Measurements from ENCODE around the gene USP9X. TPM values are rescaled to one million over a fixed set of nuclear protein-coding genes. Genes with fewer than 3 reads are reported as not detected.

Gene USP9X
- total RNA-seq, 2 experiments from 2014 or later: 38.0 to 58.5 TPM

DNA sequence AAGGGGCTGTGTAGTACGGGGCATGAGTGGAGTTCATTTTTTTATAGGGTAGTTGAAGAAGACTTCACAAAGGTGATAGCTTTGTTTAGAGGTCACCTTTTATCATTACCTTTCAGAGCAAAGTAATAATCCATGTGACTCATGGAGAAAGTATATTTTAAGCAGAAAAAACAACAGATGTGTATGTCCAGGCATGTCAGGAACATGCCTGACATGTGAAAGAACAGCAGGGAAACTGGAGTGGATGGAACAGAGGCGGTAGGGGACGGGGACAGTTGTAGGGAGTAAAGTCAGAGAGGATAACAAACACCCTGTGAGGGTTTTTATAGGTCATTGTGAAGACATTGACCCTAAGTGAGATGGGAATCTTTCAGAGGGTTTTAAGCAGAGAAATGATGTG, 107.6 kb downstream of the USP9X start:
- intact Hi-C loops (cut with micrococcal nuclease; ENCODE audit: unreplicated experiment): no loop called here
- TF ChIP-seq, protein P1, sequence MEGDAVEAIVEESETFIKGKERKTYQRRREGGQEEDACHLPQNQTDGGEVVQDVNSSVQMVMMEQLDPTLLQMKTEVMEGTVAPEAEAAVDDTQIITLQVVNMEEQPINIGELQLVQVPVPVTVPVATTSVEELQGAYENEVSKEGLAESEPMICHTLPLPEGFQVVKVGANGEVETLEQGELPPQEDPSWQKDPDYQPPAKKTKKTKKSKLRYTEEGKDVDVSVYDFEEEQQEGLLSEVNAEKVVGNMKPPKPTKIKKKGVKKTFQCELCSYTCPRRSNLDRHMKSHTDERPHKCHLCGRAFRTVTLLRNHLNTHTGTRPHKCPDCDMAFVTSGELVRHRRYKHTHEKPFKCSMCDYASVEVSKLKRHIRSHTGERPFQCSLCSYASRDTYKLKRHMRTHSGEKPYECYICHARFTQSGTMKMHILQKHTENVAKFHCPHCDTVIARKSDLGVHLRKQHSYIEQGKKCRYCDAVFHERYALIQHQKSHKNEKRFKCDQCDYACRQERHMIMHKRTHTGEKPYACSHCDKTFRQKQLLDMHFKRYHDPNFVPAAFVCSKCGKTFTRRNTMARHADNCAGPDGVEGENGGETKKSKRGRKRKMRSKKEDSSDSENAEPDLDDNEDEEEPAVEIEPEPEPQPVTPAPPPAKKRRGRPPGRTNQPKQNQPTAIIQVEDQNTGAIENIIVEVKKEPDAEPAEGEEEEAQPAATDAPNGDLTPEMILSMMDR (conservative IDR thresholded peaks at IDR 0.05; ENCODE audit: low read length): no peak
- TF ChIP-seq EZH2phosphoT487 (IDR thresholded peaks at IDR 0.05; ENCODE audit: borderline replicate concordance, low read depth, low read length): no peak
- CTCF ChIA-PET (ENCODE audit: unreplicated experiment): no interaction called here

DNA sequence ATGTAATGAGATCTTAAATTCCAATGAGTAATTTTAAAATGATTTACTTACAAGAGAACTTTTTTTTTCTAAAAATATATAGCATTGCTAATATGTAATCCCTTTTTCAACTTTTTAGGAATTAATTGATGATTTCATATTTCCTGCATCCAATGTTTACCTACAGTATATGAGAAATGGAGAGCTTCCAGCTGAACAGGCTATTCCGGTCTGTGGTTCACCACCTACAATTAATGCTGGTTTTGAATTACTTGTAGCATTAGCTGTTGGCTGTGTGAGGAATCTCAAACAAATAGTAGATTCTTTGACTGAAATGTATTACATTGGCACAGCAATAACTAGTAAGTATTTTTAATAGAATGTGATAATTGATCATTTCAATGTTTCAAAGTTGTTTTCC, 113.2 kb downstream of the USP9X start:
- Histone ChIP-seq H3K9me3 (ENCODE audit: low read length) (no peaks in the 10 kb centered on the region), H3K4me3 (ENCODE audit: low read depth, low read length, poor library complexity, severe bottlenecking) (no peak overlapping the region), H3K4me2 (ENCODE audit: low read length) (no peak overlapping the region), H2AFZ (ENCODE audit: low read length) (no peak overlapping the region), H4K20me1 (ENCODE audit: insufficient read depth, low read length) (no peaks in the 10 kb centered on the region), H3K9me2 (ENCODE audit: insufficient read depth, low read length) (no peaks in the 10 kb centered on the region), H3K36me3 (ENCODE audit: insufficient read depth, low read length) (peaks cover 77% of the 10 kb centered on the region), H3K79me2 (ENCODE audit: insufficient read depth, low read depth, low read length) (no peaks in the 10 kb centered on the region), H3K4me1 (ENCODE audit: insufficient read depth, low read length, poor library complexity, severe bottlenecking) (no peaks in the 10 kb centered on the region), H3K27ac (ENCODE audit: low read depth, low read length, poor library complexity, severe bottlenecking) (no peak overlapping the region)
- CTCF ChIA-PET (ENCODE audit: unreplicated experiment): no interaction called here
- no peak for TF ChIP-seq EZH2phosphoT487 (IDR thresholded peaks at IDR 0.05; ENCODE audit: borderline replicate concordance, low read depth, low read length)
- TF ChIP-seq, protein P1 (conservative IDR thresholded peaks at IDR 0.05; ENCODE audit: low read length): no peak
- DNase-seq (ENCODE audit: low spot score): no peak
- no TSS peak for BruUV-seq (replicated peaks)
- POLR2A ChIA-PET: interaction anchor here (0.7 kb wide), 1 partner anchor 13 kb away, joined by 4 read pairs; no protein-coding TSS in a partner anchor
- intact Hi-C loops (cut with micrococcal nuclease; ENCODE audit: unreplicated experiment): no loop called here

More for the DNA sequence above, 107.6 kb downstream of the USP9X start:
- POLR2A ChIA-PET: interaction anchor here (0.9 kb wide), 1 partner anchor 12 kb away, joined by 3 read pairs; no protein-coding TSS in a partner anchor
- H3K9me3 ChIP-seq (ENCODE audit: low read length): no peaks in the 10 kb centered on the region
- no peaks in the 10 kb centered on the region for H4K20me1 ChIP-seq (ENCODE audit: insufficient read depth, low read length)
- H3K4me3 ChIP-seq (ENCODE audit: low read depth, low read length, poor library complexity, severe bottlenecking): no peak overlapping the region
- no peak overlapping the region for H3K4me2 ChIP-seq (ENCODE audit: low read length)
- no peak overlapping the region for H2AFZ ChIP-seq (ENCODE audit: low read length)
- H3K27ac ChIP-seq (ENCODE audit: low read depth, low read length, poor library complexity, severe bottlenecking): no peak overlapping the region
- H3K36me3 ChIP-seq (ENCODE audit: insufficient read depth, low read length): peaks cover 77% of the 10 kb centered on the region
- no peak for DNase-seq (ENCODE audit: low spot score)
- H3K79me2 ChIP-seq (ENCODE audit: insufficient read depth, low read depth, low read length): no peaks in the 10 kb centered on the region
- no TSS peak for BruUV-seq (replicated peaks)
- no peaks in the 10 kb centered on the region for H3K9me2 ChIP-seq (ENCODE audit: insufficient read depth, low read length)
- H3K4me1 ChIP-seq (ENCODE audit: insufficient read depth, low read length, poor library complexity, severe bottlenecking): no peaks in the 10 kb centered on the region

DNA sequence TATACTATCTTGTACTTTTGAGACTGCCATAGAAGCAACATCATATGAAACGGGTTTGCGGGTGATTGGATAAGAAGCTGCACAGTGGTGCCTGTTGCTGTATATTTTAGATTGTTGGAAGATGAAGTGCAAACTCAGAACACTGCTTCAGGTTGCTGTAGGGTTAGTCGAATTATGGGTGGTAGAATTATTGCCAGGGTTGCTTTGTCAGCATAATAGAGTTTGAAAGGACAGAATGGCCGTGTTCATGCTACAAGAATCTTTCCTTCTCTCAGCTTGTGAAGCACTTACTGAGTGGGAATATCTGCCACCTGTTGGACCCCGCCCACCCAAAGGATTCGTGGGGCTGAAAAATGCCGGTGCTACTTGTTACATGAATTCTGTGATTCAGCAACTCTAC, 115.5 kb downstream of the USP9X start:
- Histone ChIP-seq H3K4me3 (ENCODE audit: low read depth, low read length, poor library complexity, severe bottlenecking) (no peak overlapping the region), H3K27ac (ENCODE audit: low read depth, low read length, poor library complexity, severe bottlenecking) (no peak overlapping the region), H3K4me2 (ENCODE audit: low read length) (no peak overlapping the region), H4K20me1 (ENCODE audit: insufficient read depth, low read length) (no peaks in the 10 kb centered on the region), H3K9me3 (ENCODE audit: low read length) (no peaks in the 10 kb centered on the region), H3K79me2 (ENCODE audit: insufficient read depth, low read depth, low read length) (no peaks in the 10 kb centered on the region), H2AFZ (ENCODE audit: low read length) (no peak overlapping the region), H3K36me3 (ENCODE audit: insufficient read depth, low read length) (peaks cover 83% of the 10 kb centered on the region), H3K9me2 (ENCODE audit: insufficient read depth, low read length) (no peaks in the 10 kb centered on the region), H3K4me1 (ENCODE audit: insufficient read depth, low read length, poor library complexity, severe bottlenecking) (no peaks in the 10 kb centered on the region)
- ChIA-PET POLR2A (no interaction called here), CTCF (ENCODE audit: unreplicated experiment) (no interaction called here)
- DNase-seq (ENCODE audit: low spot score): no peak
- no TSS peak for BruUV-seq (replicated peaks)
- no peak for TF ChIP-seq EZH2phosphoT487 (IDR thresholded peaks at IDR 0.05; ENCODE audit: borderline replicate concordance, low read depth, low read length)
- TF ChIP-seq, protein P1 (conservative IDR thresholded peaks at IDR 0.05; ENCODE audit: low read length): no peak
- intact Hi-C loops (cut with micrococcal nuclease; ENCODE audit: unreplicated experiment): no loop called here
